ENCODE results near the gene RARG.

GRCh38 chr12:53201177-53201541 is 30.9 kb downstream of the RARG start:
- TF ChIP-seq CTCF (IDR thresholded peaks at IDR 0.05) = no peak
- no peak for TF ChIP-seq MAX (CRISPR knock-in tag; IDR thresholded peaks at IDR 0.05)
- no peak for TF ChIP-seq USF2 (CRISPR knock-in tag; IDR thresholded peaks at IDR 0.05)
- TF ChIP-seq ZNF416 (CRISPR knock-in tag; IDR thresholded peaks at IDR 0.05) = no peak
- TF ChIP-seq CREB1 (CRISPR knock-in tag; IDR thresholded peaks at IDR 0.05) = no peak
- no peak for TF ChIP-seq STAT6 (CRISPR knock-in tag; conservative IDR thresholded peaks at IDR 0.05; ENCODE audit: low read depth)
- no peak for TF ChIP-seq ATF2 (CRISPR knock-in tag; IDR thresholded peaks at IDR 0.05; ENCODE audit: borderline replicate concordance, low read depth)
- TF ChIP-seq NR3C1 (CRISPR knock-in tag; conservative IDR thresholded peaks at IDR 0.05; ENCODE audit: low read depth) = no peak
- no peak for TF ChIP-seq ATF3 (CRISPR knock-in tag; conservative IDR thresholded peaks at IDR 0.05)
- TF ChIP-seq GTF2I (CRISPR knock-in tag; conservative IDR thresholded peaks at IDR 0.05) = no peak
- no peak for TF ChIP-seq PREB (CRISPR knock-in tag; IDR thresholded peaks at IDR 0.05; ENCODE audit: borderline replicate concordance)
- TF ChIP-seq CREM (CRISPR knock-in tag; IDR thresholded peaks at IDR 0.05) = no peak
